Measurements from ENCODE around the gene ULK2.

ULK2 gene

GRCh38 chr17:19883537-19884215 is 15.9 kb upstream of the ULK2 start:
- H3K4me3 ChIP-seq (ENCODE audit: low read length): no peak overlapping the region
- no peak for TF ChIP-seq CTCF (IDR thresholded peaks at IDR 0.05; ENCODE audit: insufficient read depth, low read depth, low read length, missing control alignments)
- no peak for DNase-seq (ENCODE audit: low read depth)

- no peak for TF ChIP-seq CTCF (IDR thresholded peaks at IDR 0.05; ENCODE audit: insufficient read depth, low read depth, low read length, missing control alignments)
Observed at GRCh38 chr17:19880393-19880792, 12.7 kb upstream of the ULK2 start.

GRCh38 chr17:19877364-19877945 is 9.7 kb upstream of the ULK2 start:
- H3K4me3 ChIP-seq (ENCODE audit: low read length): no peak overlapping the region
- no peak for DNase-seq (ENCODE audit: low read depth)
- TF ChIP-seq CTCF (IDR thresholded peaks at IDR 0.05; ENCODE audit: insufficient read depth, low read depth, low read length, missing control alignments): no peak

More at GRCh38 chr17:19880393-19880792, 12.7 kb upstream of the ULK2 start:
- H3K4me3 ChIP-seq (ENCODE audit: low read length): no peak overlapping the region
- DNase-seq (ENCODE audit: low read depth): no peak

GRCh38 chr17:19876529-19877161 is 8.9 kb upstream of the ULK2 start:
- TF ChIP-seq CTCF (IDR thresholded peaks at IDR 0.05; ENCODE audit: insufficient read depth, low read depth, low read length, missing control alignments): no peak
- DNase-seq (ENCODE audit: low read depth): no peak
- no peak overlapping the region for H3K4me3 ChIP-seq (ENCODE audit: low read length)

- no peak for DNase-seq (ENCODE audit: low read depth)
- no peak overlapping the region for H3K4me3 ChIP-seq (ENCODE audit: low read length)
- TF ChIP-seq CTCF (IDR thresholded peaks at IDR 0.05; ENCODE audit: insufficient read depth, low read depth, low read length, missing control alignments): no peak
Observed at GRCh38 chr17:19874256-19874655, 6.5 kb upstream of the ULK2 start.

- no peak for DNase-seq (ENCODE audit: low read depth)
- TF ChIP-seq CTCF (IDR thresholded peaks at IDR 0.05; ENCODE audit: insufficient read depth, low read depth, low read length, missing control alignments): no peak
- H3K4me3 ChIP-seq (ENCODE audit: low read length): no peak overlapping the region
Observed at GRCh38 chr17:19873346-19873745, 5.6 kb upstream of the ULK2 start.
